Neural progenitor cell (in vitro differentiated cells): ENCODE measurements around the gene SAMD8.

Experiments used
- EZH2phosphoT487 ChIP-seq: fragments of 200-600 bp; sonication (generic); IDR thresholded peaks from 2 replicates; pipeline ENCODE4 v1.6.1; 2017; ENCODE audit warnings: antibody characterized with exemption
- TF ChIP-seq, protein P1 (sequence below): fragments of 200-600 bp; sonication (generic); IDR thresholded peaks from 2 replicates; pipeline ENCODE4 v1.5.1; 2017; ENCODE audit warnings: antibody characterized with exemption, mild to moderate bottlenecking

DNA sequence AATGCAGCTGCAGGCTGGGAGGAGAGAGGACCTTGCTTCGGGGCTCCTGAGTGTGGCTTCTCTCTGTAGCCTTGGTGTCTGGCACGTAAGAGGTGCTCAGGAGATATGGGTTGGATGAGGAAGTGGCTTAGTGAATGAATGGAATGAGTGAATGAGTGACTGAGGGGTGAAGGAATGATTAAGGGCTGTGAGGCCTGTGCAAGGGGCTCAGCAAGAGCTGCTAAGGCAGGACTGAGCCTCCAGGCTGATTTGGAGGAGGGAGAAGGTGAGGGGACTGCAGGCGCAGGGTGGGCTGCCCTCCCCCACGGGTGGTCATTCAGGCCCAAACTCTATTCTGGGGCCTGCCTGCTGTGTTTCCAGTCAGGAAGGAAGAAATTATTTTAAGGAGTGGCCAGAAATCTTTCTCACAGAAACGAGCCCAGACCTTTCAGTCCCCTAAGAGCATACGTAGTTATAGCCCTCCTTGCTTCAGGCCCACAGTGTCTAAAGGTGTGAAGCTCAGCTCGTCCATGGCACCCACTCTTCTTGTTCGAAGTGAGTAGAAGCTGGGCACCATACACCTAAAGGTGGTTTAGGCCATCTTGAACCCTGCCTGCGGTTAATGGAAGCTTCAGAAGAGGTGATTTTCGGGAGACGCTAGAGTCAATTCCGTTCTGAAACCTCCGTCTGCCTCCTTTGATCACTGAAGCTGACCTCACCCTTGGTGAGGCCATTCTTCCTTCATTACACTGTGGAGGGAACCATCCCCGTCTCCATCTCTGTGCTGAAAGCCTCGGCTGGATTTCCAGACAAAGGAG is 49.5 kb upstream of the SAMD8 start:
- TF ChIP-seq, protein P1, sequence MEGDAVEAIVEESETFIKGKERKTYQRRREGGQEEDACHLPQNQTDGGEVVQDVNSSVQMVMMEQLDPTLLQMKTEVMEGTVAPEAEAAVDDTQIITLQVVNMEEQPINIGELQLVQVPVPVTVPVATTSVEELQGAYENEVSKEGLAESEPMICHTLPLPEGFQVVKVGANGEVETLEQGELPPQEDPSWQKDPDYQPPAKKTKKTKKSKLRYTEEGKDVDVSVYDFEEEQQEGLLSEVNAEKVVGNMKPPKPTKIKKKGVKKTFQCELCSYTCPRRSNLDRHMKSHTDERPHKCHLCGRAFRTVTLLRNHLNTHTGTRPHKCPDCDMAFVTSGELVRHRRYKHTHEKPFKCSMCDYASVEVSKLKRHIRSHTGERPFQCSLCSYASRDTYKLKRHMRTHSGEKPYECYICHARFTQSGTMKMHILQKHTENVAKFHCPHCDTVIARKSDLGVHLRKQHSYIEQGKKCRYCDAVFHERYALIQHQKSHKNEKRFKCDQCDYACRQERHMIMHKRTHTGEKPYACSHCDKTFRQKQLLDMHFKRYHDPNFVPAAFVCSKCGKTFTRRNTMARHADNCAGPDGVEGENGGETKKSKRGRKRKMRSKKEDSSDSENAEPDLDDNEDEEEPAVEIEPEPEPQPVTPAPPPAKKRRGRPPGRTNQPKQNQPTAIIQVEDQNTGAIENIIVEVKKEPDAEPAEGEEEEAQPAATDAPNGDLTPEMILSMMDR: no peak
- TF ChIP-seq EZH2phosphoT487: no peak
